Measurements from ENCODE around the gene KLF15.

- TF ChIP-seq, protein P1, sequence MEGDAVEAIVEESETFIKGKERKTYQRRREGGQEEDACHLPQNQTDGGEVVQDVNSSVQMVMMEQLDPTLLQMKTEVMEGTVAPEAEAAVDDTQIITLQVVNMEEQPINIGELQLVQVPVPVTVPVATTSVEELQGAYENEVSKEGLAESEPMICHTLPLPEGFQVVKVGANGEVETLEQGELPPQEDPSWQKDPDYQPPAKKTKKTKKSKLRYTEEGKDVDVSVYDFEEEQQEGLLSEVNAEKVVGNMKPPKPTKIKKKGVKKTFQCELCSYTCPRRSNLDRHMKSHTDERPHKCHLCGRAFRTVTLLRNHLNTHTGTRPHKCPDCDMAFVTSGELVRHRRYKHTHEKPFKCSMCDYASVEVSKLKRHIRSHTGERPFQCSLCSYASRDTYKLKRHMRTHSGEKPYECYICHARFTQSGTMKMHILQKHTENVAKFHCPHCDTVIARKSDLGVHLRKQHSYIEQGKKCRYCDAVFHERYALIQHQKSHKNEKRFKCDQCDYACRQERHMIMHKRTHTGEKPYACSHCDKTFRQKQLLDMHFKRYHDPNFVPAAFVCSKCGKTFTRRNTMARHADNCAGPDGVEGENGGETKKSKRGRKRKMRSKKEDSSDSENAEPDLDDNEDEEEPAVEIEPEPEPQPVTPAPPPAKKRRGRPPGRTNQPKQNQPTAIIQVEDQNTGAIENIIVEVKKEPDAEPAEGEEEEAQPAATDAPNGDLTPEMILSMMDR (IDR thresholded peaks at IDR 0.05; ENCODE audit: control extremely low read depth in 1 of 3, insufficient read depth in 1 of 3, low read depth in 1 of 3, low read length in 3 of 3), result no peak
- TF ChIP-seq SP4 (IDR thresholded peaks at IDR 0.05; ENCODE audit: low read length) (no peak), SRF (IDR thresholded peaks at IDR 0.05; ENCODE audit: low read depth, low read length) (no peak), CREB1 (IDR thresholded peaks at IDR 0.05) (no peak), ATF2 (IDR thresholded peaks at IDR 0.05; ENCODE audit: low read length) (no peak), CHD7 (IDR thresholded peaks at IDR 0.05; ENCODE audit: insufficient replicate concordance, low read length) (no peak)
Observed at GRCh38 chr3:126316501-126316939, 40.7 kb downstream of the KLF15 start.

All from H1 (cell line).